GM11168 (cell line): ENCODE data around the gene ALKAL2.

Experiments used
- in situ Hi-C: fragments of 300-500 bp; cut with MboI; formaldehyde crosslinking; loops from one replicate; pipeline ENCODE4 v1.12.0; 2022; ENCODE audit warnings: low sequenced_read_pairs; ENCODE audit not compliant: unreplicated experiment

The ALKAL2 gene

DNA sequence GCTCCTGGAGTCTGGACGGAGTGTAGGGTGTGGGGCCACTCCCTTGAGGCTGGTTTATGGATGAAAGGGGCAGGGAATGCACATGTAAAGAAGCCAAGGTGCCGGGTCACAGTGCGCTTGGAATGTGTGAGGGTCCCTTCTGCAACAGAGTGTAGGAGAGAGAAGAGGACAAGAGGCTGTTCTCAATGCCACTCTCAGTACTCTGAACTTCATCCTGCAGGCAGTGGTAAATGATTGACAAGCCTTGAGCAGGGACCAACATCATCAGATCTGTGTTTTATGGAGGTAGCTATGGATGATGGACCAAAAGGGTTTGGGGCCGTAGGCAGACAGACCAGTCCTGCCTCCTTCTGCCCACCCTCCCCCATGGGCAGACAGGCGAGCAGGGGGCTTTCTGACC lies 7.2 kb upstream of the ALKAL2 start:
- in situ Hi-C loops: no loop called here

DNA sequence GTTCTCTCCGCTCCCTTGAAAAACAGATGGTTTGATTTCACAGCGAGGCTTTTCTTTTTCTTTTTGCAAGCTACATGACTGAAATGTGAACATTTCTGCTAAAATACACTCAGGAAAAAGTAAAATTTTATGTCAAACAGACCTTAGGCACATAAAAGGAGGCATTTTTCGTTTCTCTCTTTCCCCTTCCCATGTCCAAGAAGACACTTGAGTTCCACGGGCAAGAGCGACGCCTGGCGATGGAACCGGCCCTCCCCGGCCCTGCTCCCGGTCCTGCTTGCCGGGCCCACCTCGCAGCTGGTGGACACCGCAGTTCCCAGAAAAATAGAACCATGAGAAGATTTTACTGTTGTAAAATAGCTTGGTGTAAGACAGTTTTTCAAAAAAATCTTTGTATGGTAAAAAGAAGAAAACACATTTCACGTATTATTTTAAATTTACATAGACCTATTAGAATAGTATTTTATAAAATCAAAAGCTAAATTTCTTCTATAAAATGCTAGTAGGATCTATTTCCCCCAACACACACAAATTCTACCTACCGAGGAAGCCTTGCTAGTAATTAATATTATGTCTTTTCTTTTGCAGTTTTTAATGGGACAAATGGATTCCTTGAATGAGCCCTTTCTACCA lies 2.3 kb upstream of the ALKAL2 start:
- in situ Hi-C loops: no loop called here

DNA sequence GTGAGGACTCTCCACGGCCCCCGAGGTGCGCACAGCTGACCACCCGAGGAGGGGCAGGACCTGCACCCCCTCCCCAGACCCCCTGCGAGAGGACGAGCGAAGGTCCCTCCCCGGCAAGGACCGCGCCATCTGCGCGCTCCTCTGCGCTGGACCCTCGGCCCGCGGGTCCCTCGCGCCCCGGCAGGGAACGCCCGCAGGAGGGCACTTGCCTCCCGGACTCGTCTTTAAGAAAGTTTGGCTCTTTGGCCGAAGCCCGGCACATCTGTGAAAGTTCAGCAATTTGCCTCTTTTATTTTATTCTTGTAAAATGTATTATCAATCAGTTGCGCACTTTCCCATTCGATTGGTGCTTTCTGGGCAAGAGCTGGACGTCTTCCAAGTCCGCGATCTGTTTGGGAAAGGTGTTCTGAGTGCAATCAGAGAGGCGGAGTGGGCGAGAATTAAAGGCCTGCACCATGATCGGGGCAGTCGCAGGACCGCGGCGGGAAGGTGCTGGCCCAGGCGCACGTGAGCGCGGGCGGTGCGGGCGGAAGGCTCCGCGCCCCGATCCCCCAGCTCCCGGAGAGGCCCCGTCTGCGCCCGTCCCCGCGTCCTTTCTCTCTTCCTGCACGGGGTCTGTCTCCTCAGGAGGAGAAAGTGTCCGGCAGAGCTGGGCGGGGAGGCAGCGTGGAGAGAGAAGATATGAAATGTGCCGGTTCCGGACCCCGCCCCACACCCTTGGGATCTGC lies 1.6 kb upstream of the ALKAL2 start:
- in situ Hi-C loops: no loop called here

DNA sequence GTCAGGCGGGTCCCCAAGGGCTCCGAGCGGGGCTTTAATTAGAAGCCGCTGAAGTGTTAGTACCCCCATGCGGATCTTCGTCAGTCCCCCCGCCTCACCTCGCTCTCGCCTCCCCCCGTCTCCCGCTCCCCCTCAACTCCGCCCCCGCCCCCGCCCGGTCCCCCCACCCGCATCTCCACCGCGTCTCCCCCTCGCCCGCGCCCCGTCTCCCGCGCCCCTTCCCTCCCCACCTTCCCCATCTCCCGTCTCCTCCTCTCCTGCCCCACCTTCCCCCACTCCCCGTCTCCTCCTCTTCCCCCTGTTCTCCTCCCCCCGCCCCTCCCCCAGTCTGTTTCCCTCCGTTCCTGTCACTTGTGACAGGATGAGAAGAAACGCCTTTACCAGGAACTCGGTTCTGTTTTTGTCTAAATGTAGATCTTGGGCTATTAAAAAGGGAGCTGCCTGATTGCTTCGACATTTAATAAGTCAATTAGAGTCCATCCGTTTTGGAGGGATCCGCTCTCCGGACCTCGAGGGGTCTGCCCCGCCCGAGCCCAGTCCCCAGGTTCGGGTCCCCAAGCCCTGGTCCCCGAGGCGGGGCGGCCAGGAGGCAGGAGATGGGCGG lies 969 bp upstream of the ALKAL2 start:
- in situ Hi-C loops: no loop called here

DNA sequence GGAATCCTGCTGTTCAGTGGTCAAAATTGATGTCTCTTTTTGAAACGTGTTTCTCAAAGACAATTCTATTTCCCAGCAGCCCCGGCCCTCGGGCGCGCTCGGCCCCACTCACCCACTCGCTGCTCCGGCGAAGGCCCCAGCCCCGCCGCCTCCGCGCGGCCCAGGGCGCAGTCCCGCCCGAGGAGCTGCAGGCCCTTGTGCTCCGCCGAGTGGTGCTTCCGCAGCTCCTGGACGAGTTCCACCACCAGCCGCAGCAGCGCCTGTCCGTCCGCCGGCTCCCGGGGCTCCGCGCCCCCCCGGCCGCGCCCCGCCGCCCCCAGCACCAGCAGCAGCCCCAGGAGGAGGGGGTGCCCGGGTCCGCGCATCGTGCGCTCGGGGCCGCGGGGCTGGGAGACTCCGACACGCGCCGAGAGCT lies 413 bp downstream of the ALKAL2 start:
- in situ Hi-C loops: no loop called here

DNA sequence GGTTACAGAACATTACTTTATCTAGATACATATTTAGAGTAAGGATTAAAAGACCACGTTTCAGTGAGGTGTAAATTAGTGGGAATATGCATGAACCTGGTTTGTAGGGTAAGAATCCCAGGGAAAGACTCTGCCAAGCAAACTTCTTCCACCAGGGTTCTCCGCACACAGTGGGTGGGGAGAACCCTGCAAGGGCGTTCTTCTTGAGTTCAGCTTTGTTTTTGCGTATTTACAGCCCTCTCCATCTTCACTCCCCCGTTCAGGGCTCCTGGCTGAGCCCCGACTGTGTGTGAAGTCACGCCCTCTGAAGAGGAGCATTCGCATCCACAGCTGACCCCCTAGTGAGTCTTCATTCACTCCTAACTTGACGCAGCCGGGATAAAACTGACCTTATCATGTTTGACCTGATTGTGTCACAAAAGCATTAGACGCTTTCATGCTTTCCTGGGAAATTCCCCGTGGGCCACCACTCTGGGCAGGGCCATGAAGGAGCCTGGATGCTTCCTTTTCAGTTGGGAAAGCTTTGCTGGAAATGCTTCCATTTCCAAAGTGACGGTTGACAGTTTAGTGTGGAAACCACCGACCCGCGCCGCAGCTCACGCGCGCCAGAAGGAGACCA lies 1.0 kb downstream of the ALKAL2 start:
- in situ Hi-C loops: no loop called here

DNA sequence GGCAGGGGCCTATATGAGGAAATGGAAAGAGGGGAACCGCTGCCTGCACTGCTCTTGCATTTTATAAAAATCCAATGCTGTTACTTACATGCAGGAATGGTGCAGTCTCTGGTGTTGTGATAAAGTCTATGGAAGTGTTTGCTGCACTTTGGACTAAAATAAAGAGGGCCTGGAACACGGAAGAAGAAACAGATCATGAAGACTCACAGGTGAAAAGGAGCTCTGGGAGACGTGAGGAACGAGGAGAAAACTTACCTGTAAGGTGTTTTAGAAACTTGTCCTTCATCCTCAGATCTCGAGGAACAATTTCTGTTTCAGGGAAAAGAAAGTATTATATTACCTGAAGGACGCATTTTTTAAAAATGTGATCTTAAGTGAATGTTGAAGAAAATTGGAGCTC lies 1.9 kb downstream of the ALKAL2 start:
- in situ Hi-C loops: no loop called here

DNA sequence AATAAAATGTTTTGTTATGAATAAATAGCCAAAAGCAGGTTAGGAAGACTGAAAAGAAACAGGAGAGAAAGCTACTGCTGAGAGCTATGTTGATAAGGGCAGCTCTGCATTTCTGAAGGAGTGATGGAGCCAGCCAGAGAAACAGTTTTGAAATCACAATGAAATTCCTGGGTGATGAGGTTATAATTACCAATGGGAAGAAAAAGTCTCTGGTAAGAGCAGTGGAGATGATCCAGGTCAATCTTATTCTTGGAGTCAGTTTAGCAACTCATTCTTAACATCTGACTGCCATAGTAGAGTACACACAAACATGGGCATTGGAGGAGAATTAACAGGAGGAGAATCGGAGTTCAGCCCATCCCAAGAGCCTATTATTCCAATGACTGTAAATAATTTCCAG lies 2.4 kb downstream of the ALKAL2 start:
- in situ Hi-C loops: no loop called here

DNA sequence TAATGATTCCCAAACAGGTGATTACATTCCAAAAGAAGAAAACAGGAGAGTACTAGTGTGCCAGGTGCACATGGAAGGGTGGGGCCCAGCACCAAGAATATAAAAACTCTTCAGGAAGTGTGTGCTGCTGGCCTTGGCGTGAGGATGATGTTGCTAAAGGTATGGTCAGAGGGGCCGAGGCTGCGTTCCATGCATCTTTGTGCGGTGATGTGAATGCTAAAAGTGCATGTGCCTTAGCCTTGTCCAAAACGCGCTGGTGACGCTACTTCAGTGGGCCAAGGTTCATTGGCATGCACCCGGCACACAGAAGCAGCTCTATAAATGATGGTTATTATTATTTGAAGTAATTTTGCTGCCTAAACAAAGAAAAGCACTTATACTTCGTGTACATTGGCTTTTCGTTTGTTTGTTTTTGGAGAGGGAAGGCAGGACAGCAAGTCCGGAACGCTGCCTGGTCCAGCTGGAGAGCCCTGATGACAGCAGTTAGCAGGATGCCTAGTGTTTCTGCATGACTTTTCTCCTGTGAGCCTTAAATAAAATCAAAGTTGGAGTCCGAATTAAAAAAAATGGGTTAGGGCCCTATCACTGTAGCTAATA lies 2.9 kb downstream of the ALKAL2 start:
- in situ Hi-C loops: no loop called here

DNA sequence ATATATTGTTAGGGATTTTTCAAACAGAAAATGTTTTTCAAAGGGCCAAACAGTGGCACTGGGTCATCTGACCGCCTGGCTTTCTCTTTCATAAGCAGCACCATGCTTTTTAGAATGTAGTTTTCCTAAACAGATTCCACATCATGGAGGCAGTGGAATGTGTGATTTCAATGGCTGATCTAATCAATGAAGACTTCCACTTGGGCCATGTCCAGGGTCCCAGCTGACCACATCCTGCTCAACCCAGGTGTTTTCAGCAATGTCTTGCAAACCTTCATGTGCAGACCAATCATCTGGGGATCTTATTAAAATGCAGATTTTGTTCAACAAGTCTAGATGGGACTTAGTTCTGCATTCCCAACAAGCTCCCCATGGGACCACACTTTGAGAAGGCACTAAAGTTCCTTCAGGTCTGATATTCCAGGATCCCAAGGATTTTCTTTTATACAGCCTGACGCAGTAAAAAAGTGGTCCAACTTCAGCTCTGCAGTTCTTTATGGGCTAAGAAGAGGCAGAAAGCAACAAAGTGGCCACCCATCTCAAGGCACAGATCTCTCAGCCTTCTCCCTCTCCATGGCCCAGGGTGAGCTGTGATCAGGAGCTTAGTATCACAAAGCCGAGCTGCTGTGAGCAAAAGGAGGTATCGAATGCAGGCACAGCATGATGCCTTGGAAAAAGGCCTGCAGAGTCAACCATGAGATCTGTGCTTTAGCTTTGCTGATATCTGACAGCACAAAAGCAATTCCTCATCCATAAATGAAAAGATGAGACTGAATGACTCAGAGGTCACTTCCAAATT lies 3.7 kb downstream of the ALKAL2 start:
- in situ Hi-C loops: no loop called here

DNA sequence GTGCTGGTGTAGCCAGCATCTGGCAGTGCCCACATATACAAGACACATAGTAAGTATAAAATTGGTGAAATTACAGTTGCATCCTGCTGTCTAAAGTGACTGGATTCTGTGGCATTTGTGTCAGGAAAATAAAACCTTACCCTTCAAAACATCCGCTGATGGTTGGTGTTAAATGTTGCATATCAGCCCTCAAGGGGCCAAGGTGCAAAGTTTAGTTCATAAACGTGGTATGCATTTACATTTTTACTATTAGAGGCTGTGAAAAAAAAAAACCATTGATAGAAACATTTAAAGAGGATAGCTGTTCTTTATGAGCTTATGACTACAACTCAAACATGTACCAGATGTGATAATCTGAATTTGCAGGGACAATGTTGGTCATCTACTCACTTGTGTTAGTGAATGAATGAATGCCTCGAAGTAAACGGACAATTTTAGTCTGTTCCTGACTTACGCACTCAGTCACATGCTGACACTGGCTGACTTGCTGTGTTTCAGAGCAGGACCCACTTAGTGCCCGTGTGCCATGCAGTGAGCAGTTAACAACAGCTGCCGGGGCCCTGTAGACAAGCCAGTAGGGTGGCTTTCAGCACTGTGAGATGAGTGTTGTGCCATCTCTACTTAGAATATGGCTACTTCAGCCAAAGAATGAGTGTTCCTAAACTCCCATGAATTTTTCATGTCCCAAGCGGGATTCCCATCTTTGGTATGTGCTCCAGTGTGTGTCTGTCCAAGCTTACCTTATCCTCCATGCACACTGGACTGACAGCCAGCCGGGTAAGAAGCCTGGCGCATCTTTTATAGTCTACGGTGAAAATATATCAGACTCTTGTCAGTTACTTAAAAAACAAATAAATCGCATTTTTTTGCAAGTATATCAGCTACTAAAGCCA lies 5.3 kb downstream of the ALKAL2 start:
- in situ Hi-C loops: no loop called here

DNA sequence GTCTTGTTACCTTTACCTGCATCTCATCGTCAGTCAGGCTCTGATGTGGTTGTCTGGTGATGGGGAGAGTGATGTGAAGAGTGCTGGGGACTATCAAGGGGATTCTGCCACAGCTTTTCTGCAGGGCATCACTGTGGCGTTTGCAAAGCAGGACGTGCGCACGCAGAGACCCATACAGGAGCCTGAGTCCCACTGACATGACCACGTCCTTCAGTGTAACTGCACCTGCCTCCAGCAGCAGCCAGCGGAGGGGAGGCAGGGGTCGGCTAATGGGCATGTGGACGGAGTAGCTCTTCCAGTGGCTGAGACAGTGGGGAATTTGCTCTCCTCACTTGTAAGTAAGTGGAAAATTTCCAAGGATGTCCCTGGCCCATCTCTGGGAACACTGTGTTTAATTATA lies 6.5 kb downstream of the ALKAL2 start:
- in situ Hi-C loops: no loop called here

DNA sequence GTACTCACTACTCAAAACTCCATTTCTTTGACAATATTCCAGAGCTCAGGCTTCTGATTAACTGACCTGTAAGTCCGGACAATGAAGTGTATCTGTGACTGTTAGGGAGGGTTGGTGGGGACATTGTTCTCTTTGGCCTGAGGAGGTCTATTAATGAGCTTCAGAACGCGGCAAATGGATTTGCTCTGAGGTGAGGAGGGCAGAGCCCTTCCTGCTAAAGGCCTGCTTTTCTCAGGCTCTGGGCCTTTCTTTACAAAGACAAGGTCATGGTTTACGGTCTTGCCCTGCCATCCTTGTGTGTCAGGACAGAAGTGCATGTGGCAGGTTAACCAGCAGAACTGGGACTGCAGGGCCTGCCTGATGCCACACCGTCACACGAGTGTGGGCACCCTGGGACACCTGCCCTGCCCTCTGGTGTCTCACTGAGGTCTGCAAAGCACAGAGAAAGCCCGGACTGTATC lies 7.2 kb downstream of the ALKAL2 start:
- in situ Hi-C loops: no loop called here

DNA sequence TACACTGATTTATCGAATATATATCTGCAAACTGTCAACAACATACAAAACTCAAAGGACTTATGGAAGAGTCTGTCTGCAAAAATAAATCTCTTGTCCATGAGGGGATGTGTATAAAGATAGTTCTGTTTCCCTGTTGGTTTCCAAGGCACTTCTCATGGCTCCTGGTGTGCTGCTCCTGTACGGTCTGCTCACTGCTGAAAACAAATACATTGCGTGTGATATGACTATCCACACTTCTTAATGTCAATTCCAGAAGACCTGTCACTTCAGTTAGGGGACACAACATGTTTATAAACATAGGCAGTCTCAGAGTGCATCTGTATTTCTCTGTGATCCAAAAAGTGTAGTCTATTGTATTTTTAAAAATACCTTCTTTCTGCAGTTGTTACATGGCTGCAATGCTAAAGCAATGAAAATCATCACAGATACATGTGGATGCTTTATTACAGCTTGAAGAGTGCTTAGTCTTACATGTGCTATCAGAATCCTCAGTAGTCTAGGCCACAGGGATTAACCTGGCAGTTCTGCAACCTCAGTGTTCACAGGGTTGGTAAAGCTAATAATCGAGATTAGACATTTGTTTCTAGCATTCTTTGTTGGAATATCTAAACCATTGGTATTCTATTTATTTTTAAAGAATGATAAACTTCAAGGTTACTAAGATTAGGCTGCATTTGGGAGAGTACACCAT lies 7.8 kb downstream of the ALKAL2 start:
- in situ Hi-C loops: no loop called here

DNA sequence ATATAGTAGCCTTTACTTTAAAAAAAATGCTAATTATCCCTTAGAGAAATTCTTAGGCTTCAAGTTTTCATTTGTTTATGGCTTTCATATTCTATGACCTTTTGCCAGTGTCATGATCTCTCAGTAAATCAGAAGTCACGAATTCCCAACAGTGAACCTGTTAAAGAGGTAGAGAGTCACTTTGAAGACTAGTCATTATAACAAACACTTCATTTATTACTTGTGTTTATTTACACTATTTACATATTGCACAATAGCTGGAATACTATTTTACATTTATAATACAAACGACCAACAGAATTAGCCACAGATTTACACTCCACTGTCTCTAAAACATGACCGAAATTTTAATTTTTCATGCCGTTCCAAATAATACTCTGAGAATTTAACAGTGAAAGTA lies 8.5 kb downstream of the ALKAL2 start:
- in situ Hi-C loops: no loop called here

DNA sequence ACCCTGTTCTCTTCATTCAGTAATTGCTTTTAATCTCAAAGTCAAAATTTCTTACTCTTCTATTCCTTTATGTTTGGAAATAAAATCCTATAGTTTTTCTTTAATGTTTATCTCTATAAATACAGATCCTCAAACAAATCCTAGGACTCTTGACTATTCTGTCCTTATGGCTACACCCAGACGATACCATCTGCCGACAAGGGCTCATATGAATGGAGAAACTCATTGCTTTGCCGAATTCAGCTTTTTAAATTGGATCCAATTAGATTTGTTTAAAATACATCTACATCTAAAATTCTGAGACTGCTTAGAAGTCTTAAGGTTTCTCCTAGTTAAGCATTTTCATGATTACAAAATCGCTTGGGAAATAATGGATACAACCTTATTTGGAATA lies 9.0 kb downstream of the ALKAL2 start:
- in situ Hi-C loops: no loop called here

DNA sequence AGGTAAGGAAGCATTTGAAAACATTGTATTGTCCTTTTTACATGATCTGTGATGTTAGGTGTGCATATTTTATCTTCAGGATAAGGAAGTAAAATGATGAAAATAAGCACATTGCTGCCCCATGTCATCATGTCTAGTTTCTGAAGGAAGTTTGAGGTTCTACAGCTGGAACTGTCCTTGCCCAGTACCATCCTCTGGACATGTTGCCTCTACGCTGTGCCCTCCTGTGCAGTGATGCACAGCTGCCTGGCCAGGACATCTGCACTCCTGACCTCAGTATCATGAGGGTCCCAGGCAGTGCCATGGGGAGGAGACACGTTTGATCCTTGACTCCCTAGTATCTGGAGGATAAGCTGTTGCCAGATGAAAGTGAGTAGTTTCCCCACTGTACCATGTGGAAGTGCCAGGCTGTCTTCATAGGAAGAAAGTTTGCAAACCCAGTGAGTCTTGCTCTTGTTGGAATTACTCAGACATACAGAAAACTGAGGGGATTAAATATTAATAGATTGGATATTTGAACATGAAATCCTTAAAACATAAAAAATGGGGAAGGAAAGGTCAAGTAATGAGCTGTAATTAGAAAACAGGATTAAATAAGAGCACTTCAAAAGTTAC lies 9.5 kb downstream of the ALKAL2 start:
- in situ Hi-C loops: no loop called here

DNA sequence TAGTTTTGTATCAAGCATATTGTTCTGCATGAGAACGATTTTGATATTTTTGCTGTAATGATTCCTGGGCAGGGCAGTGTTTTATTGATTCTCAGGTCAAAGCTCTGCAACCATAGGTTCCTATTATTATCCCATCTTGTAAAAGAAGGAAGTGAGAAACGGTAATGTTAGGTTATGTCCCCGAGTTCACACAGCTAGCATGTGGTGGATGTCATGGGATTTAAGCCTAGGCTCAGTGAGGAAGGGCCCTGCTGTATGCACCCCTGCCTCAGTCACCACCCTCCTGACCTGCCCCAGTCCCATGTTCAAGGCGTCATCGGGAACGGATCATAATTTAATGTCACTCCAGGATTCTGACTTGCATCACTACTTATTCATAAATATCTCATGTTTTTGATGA lies 12.4 kb downstream of the ALKAL2 start:
- in situ Hi-C loops: no loop called here
